Activated CD4-positive, alpha-beta T cell treated with anti-CD3 and anti-CD28 coated beads, Interleukin-2, amount 10 ng/mL, durations not matched to agents 24 days and 14 days (primary cell): ENCODE results near the gene PDCD1LG2. TPM values are rescaled to one million over a fixed set of nuclear protein-coding genes. Genes with fewer than 3 reads are reported as not detected.

Experiments
- DNase-seq: peaks from one replicate; pipeline ENCODE4 v3.0.0; 2022
- H3K27ac Mint-ChIP-seq: one replicate; pipeline ENCODE4 v1.8.0; 2022; ENCODE audit warnings: mild to moderate bottlenecking, mixed read lengths
- H3K27me3 Mint-ChIP-seq: one replicate; pipeline ENCODE4 v1.8.0; 2022; ENCODE audit warnings: mixed read lengths
- H3K36me3 Mint-ChIP-seq: one replicate; pipeline ENCODE4 v1.8.0; 2022; ENCODE audit warnings: low read depth, mild to moderate bottlenecking, mixed read lengths
- H3K4me1 Mint-ChIP-seq: one replicate; pipeline ENCODE4 v1.8.0; 2021; ENCODE audit warnings: mixed read lengths
- H3K4me3 Mint-ChIP-seq: one replicate; pipeline ENCODE4 v1.8.0; 2022; ENCODE audit warnings: mild to moderate bottlenecking, moderate library complexity, mixed read lengths
- H3K9me3 Mint-ChIP-seq: one replicate; pipeline ENCODE4 v1.8.0; 2021; ENCODE audit warnings: mixed read lengths
- intact Hi-C: fragments of 100-400 bp; cut with micrococcal nuclease; formaldehyde crosslinking; loops from one replicate; pipeline ENCODE4 v1.15.1; 2023
- total RNA-seq: library from RNA; stranded (reverse); gene quantifications from 2 replicates; pipeline ENCODE4 v1.2.3, GENCODE V29; 2022

The PDCD1LG2 gene
- total RNA-seq, 1 donor from 2014 or later = 1.5 TPM

DNA sequence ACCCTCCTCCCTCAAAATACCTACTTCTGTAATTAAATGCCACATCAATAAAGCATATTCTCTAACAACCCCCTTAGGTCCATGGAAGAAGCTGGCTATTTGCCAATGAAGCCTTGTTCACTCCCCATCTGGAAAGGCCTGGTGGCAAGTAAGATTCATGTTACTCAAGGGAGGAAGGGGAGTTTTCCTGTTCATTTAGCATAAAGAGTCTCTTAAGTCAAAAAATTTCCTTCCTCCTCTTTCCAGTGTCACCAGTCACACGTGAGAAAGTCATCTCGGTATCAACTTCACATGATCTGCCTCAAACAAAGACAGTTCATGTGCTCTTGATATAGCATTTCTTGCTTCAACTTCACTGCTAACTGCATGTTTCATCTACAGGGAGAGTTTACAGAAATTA is 85.8 kb downstream of the PDCD1LG2 start:
- H3K27ac Mint-ChIP-seq = no peak overlapping the region
- intact Hi-C loops = loop anchor here (10.0 kb wide), 1 partner anchor 291 kb away; the partner anchor contains the start of gene RLN2
- H3K4me1 Mint-ChIP-seq = peaks cover 22% of the 10 kb centered on the region
- H3K36me3 Mint-ChIP-seq = peaks cover 5% of the 10 kb centered on the region
- no peaks in the 10 kb centered on the region for H3K27me3 Mint-ChIP-seq
- H3K9me3 Mint-ChIP-seq = no peaks in the 10 kb centered on the region
- no peak overlapping the region for H3K4me3 Mint-ChIP-seq
- no peak for DNase-seq

DNA sequence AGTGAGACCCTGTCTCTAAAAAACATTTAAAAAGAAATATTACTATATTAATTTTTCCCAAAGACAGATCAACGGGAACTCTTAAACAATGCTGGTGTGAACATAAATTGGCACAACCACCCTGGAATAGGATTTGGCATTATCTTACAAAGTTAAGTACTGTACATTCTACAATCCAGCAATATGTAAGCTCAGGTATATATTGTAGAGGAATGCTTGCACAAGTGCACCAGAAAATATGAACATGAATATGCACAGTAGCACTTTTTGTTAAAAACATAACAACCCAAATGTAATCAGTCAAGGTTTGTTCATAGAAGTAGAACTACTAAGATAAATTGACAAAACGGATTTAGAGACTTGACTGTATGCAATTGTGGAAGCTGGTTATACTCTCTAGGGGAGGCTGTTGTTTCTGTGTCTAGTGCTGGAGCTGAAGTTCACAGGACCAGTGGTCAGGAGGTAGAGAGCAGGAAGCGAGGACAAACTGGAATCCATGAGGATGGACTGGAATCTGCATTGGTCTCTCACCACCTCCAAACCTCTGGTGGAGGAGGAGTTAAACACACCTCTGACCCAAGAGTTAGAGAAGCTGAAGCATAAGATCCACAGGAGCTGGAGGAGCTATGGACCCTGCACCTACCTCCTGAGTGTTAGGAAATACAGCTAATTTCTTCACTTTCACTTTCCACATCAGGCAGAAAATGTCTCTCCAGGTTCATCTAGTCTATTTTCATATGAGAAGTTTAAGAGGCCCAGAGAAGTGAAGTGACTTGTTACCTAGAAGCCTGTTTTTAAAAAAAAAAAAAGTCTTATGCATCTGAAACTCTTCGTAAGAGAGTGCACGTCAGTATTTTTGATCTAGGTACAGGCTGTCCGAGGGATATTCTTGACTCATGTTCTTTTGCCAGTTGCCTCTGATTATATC is 98.2 kb downstream of the PDCD1LG2 start:
- Mint-ChIP-seq H3K27me3 (no peaks in the 10 kb centered on the region), H3K4me1 (peaks cover 18% of the 10 kb centered on the region), H3K9me3 (no peaks in the 10 kb centered on the region), H3K4me3 (peak overlapping the region; percentile 55), H3K36me3 (peaks cover 3% of the 10 kb centered on the region), H3K27ac (peak overlapping the region; percentile 58)
- intact Hi-C loops = no loop called here
- no peak for DNase-seq

DNA sequence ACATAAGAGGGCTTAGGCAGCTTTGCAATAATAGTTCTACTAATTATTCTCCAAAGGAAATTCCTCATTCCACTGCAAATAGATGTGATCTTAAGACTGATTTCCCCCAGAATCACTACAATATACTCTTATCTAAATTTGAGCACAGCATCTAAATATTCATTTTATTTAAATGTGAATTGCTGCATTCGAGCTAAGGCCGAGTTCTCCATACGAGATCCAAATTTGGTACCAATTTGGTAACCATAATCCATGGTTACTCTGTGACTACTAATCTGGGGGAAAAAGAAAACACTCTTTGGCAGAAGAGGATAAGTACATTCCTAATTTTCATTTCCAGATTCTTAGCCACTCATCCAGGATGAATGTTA is 98.9 kb downstream of the PDCD1LG2 start:
- intact Hi-C loops = no loop called here
- Mint-ChIP-seq H3K27ac (no peak overlapping the region), H3K9me3 (no peaks in the 10 kb centered on the region), H3K4me3 (peak overlapping the region; percentile 55), H3K27me3 (no peaks in the 10 kb centered on the region), H3K4me1 (peaks cover 18% of the 10 kb centered on the region), H3K36me3 (peaks cover 4% of the 10 kb centered on the region)
- no peak for DNase-seq

DNA sequence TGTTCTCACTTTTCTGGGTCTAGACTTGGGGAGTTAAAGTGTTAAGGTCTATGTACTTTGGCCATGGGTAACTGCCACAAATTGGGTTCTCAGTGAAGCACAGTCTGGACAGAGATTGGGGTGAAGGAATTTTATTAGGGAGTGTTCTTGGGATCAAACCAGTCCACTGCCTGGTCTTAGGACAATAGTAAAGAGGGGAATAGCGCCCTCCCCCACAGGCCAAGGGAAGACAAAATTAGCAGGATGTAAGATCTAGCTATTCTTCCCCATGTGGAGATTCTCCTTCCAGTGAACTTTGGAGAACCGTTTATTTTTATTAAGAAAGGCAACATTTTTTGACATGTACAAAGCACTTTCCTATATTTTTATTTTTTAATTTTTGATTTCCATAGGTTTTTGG is 100.2 kb downstream of the PDCD1LG2 start:
- H3K27me3 Mint-ChIP-seq = no peaks in the 10 kb centered on the region
- no peak overlapping the region for H3K4me3 Mint-ChIP-seq
- intact Hi-C loops = no loop called here
- no peaks in the 10 kb centered on the region for H3K9me3 Mint-ChIP-seq
- H3K36me3 Mint-ChIP-seq = peaks cover 7% of the 10 kb centered on the region
- no peak overlapping the region for H3K27ac Mint-ChIP-seq
- DNase-seq = no peak
- peaks cover 22% of the 10 kb centered on the region for H3K4me1 Mint-ChIP-seq

DNA sequence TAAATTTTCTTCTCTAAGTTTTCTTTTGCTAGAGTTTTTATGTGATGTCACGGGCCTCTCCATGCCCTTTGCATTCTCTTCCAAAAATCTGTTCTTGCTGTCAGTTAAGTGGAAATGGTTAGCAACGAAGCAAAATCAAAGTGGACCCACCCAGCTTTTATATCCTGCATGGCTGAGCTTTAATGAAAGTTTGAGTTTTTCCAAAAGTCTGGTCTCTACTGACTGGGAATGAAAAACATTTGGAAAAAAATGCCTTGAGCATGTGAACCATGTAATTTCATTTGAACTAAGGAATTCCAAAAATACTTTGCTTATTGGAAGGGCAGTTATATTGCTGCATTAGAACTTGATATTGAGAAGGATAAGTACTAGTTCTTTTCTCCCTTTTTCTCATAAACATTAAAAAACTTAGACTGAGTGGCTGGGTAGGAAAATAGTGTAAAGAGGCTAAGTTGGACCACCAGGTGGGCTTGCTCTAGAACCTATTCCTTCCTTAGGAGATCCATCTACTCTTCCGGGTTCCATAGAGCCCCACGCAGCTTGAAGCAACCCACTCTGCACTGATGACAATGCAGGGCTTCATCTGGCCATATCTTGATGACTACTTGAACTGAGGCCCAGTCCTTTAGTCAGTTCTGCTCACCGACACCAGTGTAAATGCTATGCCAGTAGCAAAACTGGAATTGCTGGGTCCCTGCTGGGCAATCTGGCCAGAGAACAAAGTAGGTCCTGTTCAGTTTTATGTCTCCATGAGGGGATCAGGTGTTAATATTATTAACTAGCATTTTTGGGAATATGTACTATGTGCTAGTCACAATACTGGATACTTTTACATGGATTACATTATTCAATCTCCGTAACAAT is 101.2 kb downstream of the PDCD1LG2 start:
- intact Hi-C loops = no loop called here
- Mint-ChIP-seq H3K9me3 (no peaks in the 10 kb centered on the region), H3K4me1 (peaks cover 24% of the 10 kb centered on the region), H3K36me3 (peaks cover 10% of the 10 kb centered on the region), H3K4me3 (no peak overlapping the region), H3K27ac (no peak overlapping the region), H3K27me3 (no peaks in the 10 kb centered on the region)
- DNase-seq = no peak

DNA sequence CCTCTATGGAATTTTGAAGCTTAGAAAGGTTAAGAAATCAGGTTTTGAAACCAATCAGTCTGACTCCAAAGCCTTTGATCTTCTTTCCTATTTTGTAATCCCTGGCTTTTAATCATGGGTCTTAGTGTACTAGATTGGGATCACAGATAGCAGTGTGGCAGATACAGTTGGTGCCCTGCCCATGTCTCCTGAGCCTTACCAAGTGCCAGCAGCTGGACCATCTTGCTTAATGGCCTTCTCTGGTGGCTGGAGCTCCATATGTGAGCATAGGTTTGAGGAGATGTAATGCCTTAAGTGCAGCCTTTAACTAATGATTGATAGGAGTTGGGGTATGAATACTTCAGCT is 101.8 kb downstream of the PDCD1LG2 start:
- intact Hi-C loops = no loop called here
- peaks cover 8% of the 10 kb centered on the region for H3K36me3 Mint-ChIP-seq

DNA sequence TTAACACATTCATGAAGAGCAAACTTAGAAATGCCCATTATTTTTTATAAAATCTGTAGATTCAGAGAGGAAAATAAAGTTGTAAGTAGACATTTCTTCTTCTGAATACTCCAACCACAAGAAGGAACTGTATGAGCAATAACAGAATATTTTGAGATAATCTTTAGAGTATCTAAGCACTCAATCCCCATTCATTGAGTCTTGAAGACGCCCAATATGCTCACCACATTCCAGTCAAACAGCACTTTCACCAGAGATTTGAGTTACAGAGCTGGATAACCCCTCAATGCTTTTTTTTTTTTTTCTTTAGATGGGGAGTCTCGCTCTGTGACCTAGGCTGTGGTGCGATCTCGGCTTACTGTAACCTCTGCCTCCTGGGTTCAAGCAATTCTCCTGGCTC is 103.9 kb downstream of the PDCD1LG2 start:
- no peak overlapping the region for H3K27ac Mint-ChIP-seq
- peaks cover 31% of the 10 kb centered on the region for H3K4me1 Mint-ChIP-seq
- no peaks in the 10 kb centered on the region for H3K9me3 Mint-ChIP-seq
- H3K4me3 Mint-ChIP-seq = no peak overlapping the region
- peaks cover 14% of the 10 kb centered on the region for H3K36me3 Mint-ChIP-seq
- intact Hi-C loops = no loop called here
- no peak for DNase-seq
- H3K27me3 Mint-ChIP-seq = no peaks in the 10 kb centered on the region

More for the DNA sequence above, 101.8 kb downstream of the PDCD1LG2 start:
- no peak overlapping the region for H3K27ac Mint-ChIP-seq
- H3K27me3 Mint-ChIP-seq = no peaks in the 10 kb centered on the region
- no peak overlapping the region for H3K4me3 Mint-ChIP-seq
- H3K4me1 Mint-ChIP-seq = peaks cover 25% of the 10 kb centered on the region
- DNase-seq = no peak
- H3K9me3 Mint-ChIP-seq = no peaks in the 10 kb centered on the region

DNA sequence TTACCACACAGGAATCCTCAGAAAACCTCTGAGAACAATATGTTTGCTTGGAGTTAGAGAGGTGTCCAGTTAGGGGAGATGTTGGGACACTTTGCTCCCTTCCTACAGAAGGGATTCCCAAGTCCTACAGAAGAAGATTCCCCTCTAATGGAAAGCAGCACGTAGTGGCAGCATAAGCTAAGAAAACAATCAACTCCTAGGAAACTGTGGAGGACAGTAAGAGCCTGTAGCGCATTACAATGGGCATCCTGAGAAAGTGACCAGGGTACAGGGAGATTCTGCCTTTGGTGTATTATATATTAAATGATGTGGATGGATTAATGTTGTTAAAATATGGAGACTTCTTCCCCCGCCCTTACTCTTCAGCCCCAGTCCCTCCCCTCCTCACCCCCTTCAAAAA is 104.7 kb downstream of the PDCD1LG2 start:
- Mint-ChIP-seq H3K36me3 (peaks cover 14% of the 10 kb centered on the region), H3K9me3 (no peaks in the 10 kb centered on the region), H3K27me3 (no peaks in the 10 kb centered on the region), H3K4me3 (no peak overlapping the region), H3K27ac (no peak overlapping the region), H3K4me1 (peaks cover 30% of the 10 kb centered on the region)
- DNase-seq = no peak
- intact Hi-C loops = no loop called here

DNA sequence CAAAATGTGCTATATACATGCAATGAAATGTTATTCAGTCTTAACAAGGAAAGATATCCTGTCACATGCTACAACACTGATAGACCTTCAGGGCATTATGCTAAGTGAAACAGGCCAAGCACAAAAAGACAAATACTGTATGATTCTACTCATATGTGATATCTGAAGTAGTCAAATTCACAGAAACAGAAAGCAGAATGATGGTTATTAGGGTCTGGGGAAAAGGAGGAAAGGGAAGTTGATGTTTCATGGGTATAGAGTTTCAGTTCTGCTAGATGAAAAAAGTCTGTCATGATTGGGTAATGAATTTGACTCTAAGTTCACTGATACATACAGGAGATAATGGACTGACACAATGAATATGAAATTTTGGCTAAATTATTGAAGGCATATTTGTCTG is 107.4 kb downstream of the PDCD1LG2 start:
- Mint-ChIP-seq H3K4me1 (peaks cover 26% of the 10 kb centered on the region), H3K4me3 (no peak overlapping the region), H3K36me3 (peaks cover 20% of the 10 kb centered on the region), H3K9me3 (no peaks in the 10 kb centered on the region), H3K27me3 (no peaks in the 10 kb centered on the region), H3K27ac (no peak overlapping the region)
- intact Hi-C loops = no loop called here
- no peak for DNase-seq

DNA sequence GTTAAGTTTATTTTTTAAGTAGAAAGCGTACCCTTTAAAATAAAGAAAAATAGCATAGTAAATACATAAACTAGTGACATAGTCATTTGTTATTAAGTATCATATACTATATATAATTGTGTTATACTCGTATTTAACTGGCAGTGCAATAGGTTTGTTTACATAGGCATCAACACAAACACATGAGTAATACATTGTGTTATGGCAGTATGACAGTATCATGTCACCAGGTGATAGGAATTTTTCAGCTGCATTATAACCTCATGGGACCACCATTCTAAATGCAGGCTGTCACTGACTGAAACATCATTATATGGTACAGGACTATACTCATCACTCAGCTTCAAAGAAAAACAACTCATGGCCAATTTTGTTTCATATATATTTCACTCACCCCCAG is 110.2 kb downstream of the PDCD1LG2 start:
- H3K4me1 Mint-ChIP-seq = peaks cover 33% of the 10 kb centered on the region
- no peak for DNase-seq

More for the DNA sequence above, 110.2 kb downstream of the PDCD1LG2 start:
- Mint-ChIP-seq H3K27ac (no peak overlapping the region), H3K36me3 (peaks cover 22% of the 10 kb centered on the region), H3K27me3 (no peaks in the 10 kb centered on the region), H3K4me3 (no peak overlapping the region), H3K9me3 (no peaks in the 10 kb centered on the region)
- intact Hi-C loops = no loop called here

Other genes with a start within 250 kb of the PDCD1LG2 start
- 0.30 and 1.5 TPM in 2 replicates for gene RLN2, start 205.8 kb upstream of the PDCD1LG2 start, total RNA-seq
- gene RLN1, start 170.7 kb upstream of the PDCD1LG2 start, total RNA-seq = 0.59 and 0.84 TPM in 2 replicates
- gene PLGRKT, start 72.6 kb upstream of the PDCD1LG2 start, total RNA-seq = 53.0 and 54.4 TPM in 2 replicates
- 52.1 and 57.6 TPM in 2 replicates for gene CD274, start 60.0 kb upstream of the PDCD1LG2 start, total RNA-seq
- 20.2 and 20.4 TPM in 2 replicates for gene RIC1, start 118.6 kb downstream of the PDCD1LG2 start, total RNA-seq